Tibial nerve (tissue), 4 donors: Measurements from ENCODE around the gene NDUFV3. TPM values are rescaled to one million over a fixed set of nuclear protein-coding genes. Genes with fewer than 3 reads are reported as not detected.

Experiments
- DNase-seq, 2 donors: peaks; one replicate each; pipeline ENCODE4 v3.0.0-alpha.2; 2019; ENCODE audit warnings: low spot score in 2 of 2
- H3K27ac ChIP-seq, 4 donors: fragments of 200-600 bp; sonication (generic) in 3 of 4; one replicate each; pipeline ENCODE4 v1.5.1; 2017 to 2019; ENCODE audit warnings: mild to moderate bottlenecking in 1 of 4
- H3K27me3 ChIP-seq, 2 donors: fragments of 200-600 bp; sonication (generic) in 1 of 2; one replicate each; pipeline versions ENCODE4 v1.5.1 to v1.6.0; 2017 to 2019
- H3K36me3 ChIP-seq, 3 donors: fragments of 200-600 bp; sonication (generic); one replicate each; pipeline ENCODE4 v1.5.1; 2018 to 2019
- H3K4me1 ChIP-seq, 4 donors: fragments of 200-600 bp; sonication (generic) in 3 of 4; one replicate each; pipeline ENCODE4 v1.5.1; 2017 to 2019
- H3K4me3 ChIP-seq, 4 donors: fragments of 200-600 bp; sonication (generic) in 3 of 4; one replicate each; pipeline ENCODE4 v1.5.1; 2017 to 2019; ENCODE audit warnings: mild to moderate bottlenecking in 1 of 4, moderate library complexity in 1 of 4
- H3K9me3 ChIP-seq, 4 donors: fragments of 200-600 bp; sonication (generic) in 3 of 4; one replicate each; pipeline ENCODE4 v1.5.1; 2017 to 2019
- CTCF ChIP-seq, 5 experiments: fragments of 200-600 bp in 3 of 5; fragments of 450-650 bp in 2 of 5; sonication (generic) in 3 of 5; IDR thresholded peaks; one replicate each; pipeline ENCODE4 v1.5.1; 2016 to 2019; ENCODE audit warnings: antibody characterized with exemption in 5 of 5, mild to moderate bottlenecking in 3 of 5, moderate library complexity in 2 of 5
- EP300 ChIP-seq, 2 donors: sonication (generic); formaldehyde crosslinking; IDR thresholded peaks; one replicate each; pipeline ENCODE4 v1.6.1; 2017; ENCODE audit warnings: antibody characterized with exemption in 2 of 2, mild to moderate bottlenecking in 1 of 2
- POLR2A ChIP-seq, 2 donors: fragments of 450-650 bp; IDR thresholded peaks; one replicate each; pipeline ENCODE4 v1.6.1; 2017; ENCODE audit warnings: antibody characterized with exemption in 2 of 2, mild to moderate bottlenecking in 2 of 2, moderate library complexity in 2 of 2
- WGBS, 2 donors: methylation state at CpG; one replicate each; pipeline ENCODE4 v1.1.5; 2018; 5-methylcytosine and 5-hydroxymethylcytosine counted together
- total RNA-seq, 4 donors: library from RNA; depleted of rRNA; stranded (reverse); fragments of >200 nt; gene quantifications; one replicate each; pipeline ENCODE4 v1.1.0, GENCODE V29; 2016

The NDUFV3 gene
- total RNA-seq, 4 donors from 2014 or later: 52.1 to 75.2 (median 61.4) TPM

- TF ChIP-seq CTCF (IDR thresholded peaks at IDR 0.05) (no peak), POLR2A (IDR thresholded peaks at IDR 0.05) (no peak), EP300 (IDR thresholded peaks at IDR 0.05) (no peak)
- no peak overlapping the region for H3K4me3 ChIP-seq
- DNase-seq: no peak
- no peaks in the 10 kb centered on the region for H3K9me3 ChIP-seq
- H3K27me3 ChIP-seq: no peaks in the 10 kb centered on the region
- no peak overlapping the region for H3K27ac ChIP-seq
- H3K36me3 ChIP-seq: peaks cover 0 to 59% (median 14%) of the 10 kb centered on the region in 3 donors
- H3K4me1 ChIP-seq: no peaks in the 10 kb centered on the region
- WGBS, 2 donors: 64 to 79% methylated on average over 6 to 7 of the region's 7 CpGs
Observed at GRCh38 chr21:42913476-42913875, 20.4 kb downstream of the NDUFV3 start.

DNA sequence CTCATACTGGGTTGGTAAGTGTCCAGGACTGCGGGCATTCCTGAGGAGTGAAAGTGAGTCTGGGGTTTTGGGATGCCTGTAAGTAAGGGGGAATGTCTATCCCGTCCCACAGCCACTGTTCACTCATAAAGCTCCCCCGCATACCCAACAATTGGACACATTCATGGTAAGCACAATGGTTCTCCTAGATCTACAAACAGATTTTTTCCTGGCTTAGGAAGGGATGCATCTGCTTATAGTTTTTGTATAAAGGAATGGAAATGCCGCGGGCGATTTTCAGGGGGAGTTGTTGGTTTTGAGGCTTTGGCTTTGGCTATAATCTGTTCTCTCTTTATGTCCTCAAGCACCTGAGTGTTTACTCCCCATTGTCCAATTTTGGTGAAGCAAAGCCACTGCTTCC lies 25.2 kb downstream of the NDUFV3 start:
- Histone ChIP-seq H3K36me3 (peaks cover 0 to 11% (median 0%) of the 10 kb centered on the region in 3 donors), H3K27ac (peak overlapping the region in 2 of 4 donors; percentile 39 to 49), H3K27me3 (no peaks in the 10 kb centered on the region), H3K9me3 (no peaks in the 10 kb centered on the region), H3K4me1 (no peaks in the 10 kb centered on the region), H3K4me3 (no peak overlapping the region)
- no peak for DNase-seq
- no peak for TF ChIP-seq EP300 (IDR thresholded peaks at IDR 0.05)
- TF ChIP-seq POLR2A (IDR thresholded peaks at IDR 0.05): no peak
- no peak for TF ChIP-seq CTCF (IDR thresholded peaks at IDR 0.05)
- 64 to 80% methylated on average over 6 of the region's 6 CpGs for WGBS, 2 donors

DNA sequence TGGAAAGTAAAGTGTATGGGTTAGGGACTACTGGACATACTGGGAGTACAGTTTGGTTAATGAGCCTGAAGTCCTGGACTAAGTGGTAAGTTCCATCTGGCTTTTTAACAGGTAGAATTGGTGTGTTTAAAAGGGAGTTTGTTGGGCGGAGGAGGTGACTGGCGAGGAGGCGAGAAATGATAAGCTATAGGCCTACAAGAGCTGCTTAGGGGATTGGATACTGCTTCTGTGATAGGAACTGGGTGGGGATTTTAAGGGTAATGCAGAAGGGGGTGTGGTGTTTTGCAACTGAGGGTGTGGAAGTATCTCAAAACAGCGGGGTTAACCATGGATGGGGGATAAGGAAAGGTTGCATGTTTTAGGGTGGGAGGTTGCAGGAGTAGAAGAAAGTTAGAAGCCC lies 28.8 kb downstream of the NDUFV3 start:
- no peak overlapping the region for H3K4me3 ChIP-seq
- TF ChIP-seq CTCF (IDR thresholded peaks at IDR 0.05) (no peak), EP300 (IDR thresholded peaks at IDR 0.05) (no peak), POLR2A (IDR thresholded peaks at IDR 0.05) (no peak)
- 89% methylated on average over 4 of the region's 4 CpGs for WGBS, 2 donors
- no peaks in the 10 kb centered on the region for H3K9me3 ChIP-seq
- peaks cover 0 to 14% (median 7%) of the 10 kb centered on the region in 4 donors for H3K4me1 ChIP-seq
- no peaks in the 10 kb centered on the region for H3K36me3 ChIP-seq
- H3K27ac ChIP-seq: no peak overlapping the region
- no peak for DNase-seq
- no peaks in the 10 kb centered on the region for H3K27me3 ChIP-seq

DNA sequence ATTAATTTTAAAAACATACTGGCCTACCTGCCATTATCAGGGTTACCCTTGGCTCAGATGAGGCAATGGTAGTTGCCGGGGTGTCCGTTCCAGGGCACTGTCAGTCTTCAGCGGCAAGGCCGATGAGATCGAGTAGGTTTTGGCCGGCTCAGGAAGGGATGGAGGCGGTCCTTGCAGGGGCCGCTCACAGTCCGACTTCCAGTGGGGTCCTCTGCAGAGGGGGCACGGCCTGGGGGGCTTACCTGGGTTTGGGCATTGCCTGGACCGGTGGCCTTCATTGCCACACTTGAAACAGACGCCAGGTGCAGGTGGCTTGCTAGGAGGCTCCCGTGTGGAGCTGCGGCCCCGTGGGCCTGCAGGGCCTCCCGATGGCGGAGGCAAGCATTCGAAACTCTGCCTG lies 29.8 kb downstream of the NDUFV3 start:
- peaks cover 0 to 14% (median 7%) of the 10 kb centered on the region in 4 donors for H3K4me1 ChIP-seq
- no peak for DNase-seq
- TF ChIP-seq CTCF (IDR thresholded peaks at IDR 0.05) (no peak), POLR2A (IDR thresholded peaks at IDR 0.05) (no peak)

GRCh38 chr21:42923553-42924432 lies 30.7 kb downstream of the NDUFV3 start:
- H3K9me3 ChIP-seq: no peaks in the 10 kb centered on the region
- no peaks in the 10 kb centered on the region for H3K36me3 ChIP-seq
- peak overlapping the region in 3 of 4 donors; percentile 10 to 26 (median 25) for H3K4me3 ChIP-seq
- H3K4me1 ChIP-seq: peaks cover 0 to 14% (median 7%) of the 10 kb centered on the region in 4 donors
- no peaks in the 10 kb centered on the region for H3K27me3 ChIP-seq
- H3K27ac ChIP-seq: peak overlapping the region in 2 of 4 donors; percentile 25 to 38
- peak; percentile 54 to 90 for DNase-seq
- peak; percentile 25 to 79 for TF ChIP-seq EP300 (IDR thresholded peaks at IDR 0.05)
- peak; percentile 68 to 91 (median 87) for TF ChIP-seq CTCF (IDR thresholded peaks at IDR 0.05)
- no peak for TF ChIP-seq POLR2A (IDR thresholded peaks at IDR 0.05)
- WGBS, 2 donors: 20 to 22% methylated on average over 18 of the region's 18 CpGs

More for the DNA sequence above, 29.8 kb downstream of the NDUFV3 start:
- H3K9me3 ChIP-seq: no peaks in the 10 kb centered on the region
- 89 to 92% methylated on average over 18 of the region's 18 CpGs for WGBS, 2 donors
- no peaks in the 10 kb centered on the region for H3K36me3 ChIP-seq
- no peak overlapping the region for H3K27ac ChIP-seq
- H3K27me3 ChIP-seq: no peaks in the 10 kb centered on the region
- H3K4me3 ChIP-seq: no peak overlapping the region
